HTR-8/SVneo (cell line): Measurements from ENCODE around the gene OR5B3.
"Not testable (repeated sequence)": the region's sequence is repeated elsewhere in the genome, so short reads cannot be mapped to it uniquely, and the experiment has no call there.

Experiments used
- DNase-seq: peaks from one replicate; pipeline ENCODE4 v3.0.0; 2011; ENCODE audit warnings: low spot score, mixed read lengths; ENCODE audit not compliant: insufficient read length
- FAIRE-seq: peaks from 2 replicates; lab custom pipeline; 2011; peaks lifted over from hg19 to GRCh38; lab: Jason Lieb, UNC

Gene OR5B3

DNA sequence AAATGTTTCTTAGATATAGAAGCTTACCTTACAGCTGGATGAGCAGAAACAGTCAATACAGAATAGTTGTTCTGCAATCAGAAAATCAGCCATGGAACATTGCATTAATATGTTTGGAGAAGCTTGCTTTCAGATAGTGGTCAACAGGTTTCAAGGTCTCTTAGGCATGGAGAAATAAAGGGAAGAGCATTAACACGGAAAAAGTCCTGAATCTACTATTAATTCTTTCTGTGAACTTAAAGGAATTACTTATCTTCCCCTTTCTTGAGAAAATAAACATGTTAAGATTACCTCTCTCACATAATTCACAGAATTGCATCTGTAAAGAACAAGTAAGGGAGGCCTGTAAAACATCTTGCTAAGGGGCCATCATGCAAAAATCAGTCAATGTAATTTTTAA is at the start of gene OR5B3:
TSS of gene OR5B3 (minus strand) at position 101 of the 400 bp plus-strand sequence. CDS start 3,465 bp downstream, outside the sequence.
- no peak for DNase-seq
- FAIRE-seq, result no peak

DNA sequence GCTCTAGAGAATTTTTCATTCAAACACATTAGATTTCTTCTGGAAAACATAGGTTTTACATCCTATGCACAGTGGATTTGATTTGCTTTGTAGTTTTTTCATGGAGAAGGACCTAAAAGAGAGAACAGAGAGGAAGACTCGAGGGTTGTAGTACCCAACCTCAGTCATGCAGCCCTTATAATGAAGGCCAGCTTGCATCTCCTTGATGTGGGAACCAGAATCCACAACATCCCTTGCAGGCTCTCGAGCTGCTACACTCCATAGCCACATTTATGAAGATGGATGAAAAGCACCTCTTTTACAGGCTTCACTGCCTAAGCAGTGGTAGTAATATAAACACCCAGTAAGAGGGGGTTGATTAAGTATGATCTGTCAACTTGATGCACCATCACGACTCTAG is 44.9 kb upstream of the OR5B3 start:
- DNase-seq (no peak), FAIRE-seq (no peak)

DNA sequence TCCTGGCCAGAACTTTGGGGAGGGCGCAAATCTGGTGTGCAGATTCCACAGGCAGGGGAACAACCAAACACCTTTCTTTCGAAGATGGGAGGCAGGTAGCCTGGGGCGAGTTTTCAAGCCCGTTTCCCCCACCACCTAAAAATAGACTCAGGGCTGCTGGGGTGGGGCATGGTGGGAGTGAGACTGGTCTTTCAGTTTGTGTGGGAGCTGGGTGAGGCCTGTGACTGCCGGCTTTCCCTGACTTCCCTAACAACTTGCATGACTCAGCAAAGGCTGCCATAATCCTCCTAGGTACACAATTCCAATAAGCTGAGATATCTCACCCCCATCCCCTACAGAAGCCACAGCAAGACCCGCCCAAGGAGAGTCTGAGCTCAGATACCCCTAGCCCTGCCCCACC is 39.6 kb upstream of the OR5B3 start:
- DNase-seq (no peak), FAIRE-seq (no peak)

DNA sequence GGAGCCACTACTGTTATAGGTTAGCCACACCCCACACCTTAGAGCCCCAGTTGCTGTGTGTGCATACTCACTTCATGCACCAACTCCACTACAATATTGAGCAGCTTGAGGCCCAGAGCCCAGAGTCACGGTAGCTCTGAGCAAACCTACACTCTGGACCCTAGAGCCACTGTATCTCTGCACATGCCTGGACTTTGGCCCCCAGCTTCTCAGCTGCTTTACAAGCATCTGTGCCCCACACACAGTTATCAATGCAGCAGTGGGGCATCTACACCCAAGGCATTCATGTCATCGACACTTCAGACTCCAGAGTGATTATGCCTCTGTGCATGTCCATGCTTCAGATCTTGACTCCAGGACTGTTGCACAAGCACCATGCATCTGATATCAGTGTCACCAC is 37.6 kb upstream of the OR5B3 start:
- FAIRE-seq, result peak; percentile 9

DNA sequence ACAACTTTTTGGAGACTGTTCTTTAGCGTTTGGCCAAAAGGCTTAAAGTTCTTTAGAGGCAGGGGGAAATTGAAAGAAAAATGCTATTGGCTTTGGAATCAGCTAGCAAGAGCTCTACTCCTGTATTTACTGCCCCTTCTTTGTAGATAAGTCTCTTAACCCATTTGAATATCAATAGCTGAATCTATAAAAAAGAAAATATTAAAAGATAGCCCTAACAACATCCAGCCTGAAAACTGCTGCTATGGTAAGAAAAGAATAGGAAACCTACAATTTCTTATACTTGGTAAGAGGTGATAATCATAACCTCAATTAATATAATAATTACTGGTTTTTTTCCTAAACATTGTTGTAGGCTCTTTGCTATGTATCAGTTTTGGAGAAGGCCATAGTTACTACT is 35.5 kb upstream of the OR5B3 start, which contains the start of gene OR5B12:
TSS of gene OR5B12 (minus strand) at position 101 of the 400 bp plus-strand sequence. CDS start 2,085 bp downstream, outside the sequence.
- FAIRE-seq, result no peak
- DNase-seq, result no peak

More for the DNA sequence above, 37.6 kb upstream of the OR5B3 start:
- no peak for DNase-seq

DNA sequence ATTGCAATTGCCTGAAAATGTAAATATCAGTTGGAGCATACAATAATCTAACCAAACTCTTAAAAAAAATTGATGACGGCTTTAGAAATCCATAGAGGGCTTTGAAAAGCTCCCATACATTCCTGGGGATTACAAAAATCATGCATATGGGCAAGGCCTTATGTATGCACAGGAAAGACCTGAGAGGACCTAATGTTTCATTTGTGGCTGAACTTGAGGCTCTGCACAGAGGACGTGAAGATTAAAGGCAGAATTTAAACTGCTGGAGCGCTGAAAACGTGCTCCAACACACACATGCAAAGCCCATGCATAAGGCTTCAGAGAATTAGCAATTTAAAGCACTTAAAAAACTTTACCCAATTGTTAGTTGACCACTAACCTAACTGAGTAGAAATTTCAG is 31.8 kb upstream of the OR5B3 start:
- FAIRE-seq (no peak), DNase-seq (no peak)

DNA sequence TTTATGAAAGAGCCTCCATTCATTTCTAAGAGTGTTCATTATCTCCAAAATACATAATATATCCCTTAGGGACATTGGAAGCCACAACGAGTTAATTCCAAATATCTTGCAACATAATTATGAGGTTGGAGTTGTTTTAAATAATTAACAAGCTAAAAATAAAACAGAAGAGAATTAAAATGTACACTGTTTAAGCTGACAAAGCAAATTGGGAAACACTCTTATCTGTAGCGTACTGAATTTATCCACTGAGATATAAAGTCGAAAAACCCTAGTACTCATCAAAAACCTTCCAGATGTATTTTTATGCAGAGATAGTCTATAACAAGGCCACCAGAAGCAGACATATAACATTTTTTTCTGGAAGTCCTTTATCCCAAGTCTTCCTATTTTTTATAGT is 27.5 kb upstream of the OR5B3 start:
- FAIRE-seq (no peak), DNase-seq (no peak)

DNA sequence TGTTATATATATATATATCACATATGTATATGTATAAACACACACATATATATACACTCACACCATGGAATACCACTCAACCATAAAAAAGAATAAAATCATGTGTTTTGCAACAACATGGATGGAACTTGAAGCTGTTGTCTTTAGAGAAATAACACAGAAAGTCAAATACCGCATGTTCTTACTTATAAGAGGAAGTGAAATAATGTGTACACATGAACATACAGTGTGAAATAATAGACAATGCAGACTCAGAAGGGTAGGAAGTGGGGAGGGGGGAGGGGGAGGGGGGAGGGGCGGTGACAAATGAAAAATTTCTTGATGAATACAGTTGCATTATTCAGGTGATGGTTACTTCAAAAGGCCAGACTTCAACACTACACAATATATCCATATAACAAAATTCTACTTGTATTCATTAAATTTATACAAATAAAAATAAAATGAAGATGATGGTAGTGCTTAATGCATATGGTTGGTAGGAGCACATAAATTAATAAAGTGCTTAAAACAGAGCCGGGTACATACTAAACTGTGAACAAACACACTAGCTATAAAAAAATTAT is 27.0 kb upstream of the OR5B3 start:
- FAIRE-seq, result no peak
- no peak for DNase-seq

DNA sequence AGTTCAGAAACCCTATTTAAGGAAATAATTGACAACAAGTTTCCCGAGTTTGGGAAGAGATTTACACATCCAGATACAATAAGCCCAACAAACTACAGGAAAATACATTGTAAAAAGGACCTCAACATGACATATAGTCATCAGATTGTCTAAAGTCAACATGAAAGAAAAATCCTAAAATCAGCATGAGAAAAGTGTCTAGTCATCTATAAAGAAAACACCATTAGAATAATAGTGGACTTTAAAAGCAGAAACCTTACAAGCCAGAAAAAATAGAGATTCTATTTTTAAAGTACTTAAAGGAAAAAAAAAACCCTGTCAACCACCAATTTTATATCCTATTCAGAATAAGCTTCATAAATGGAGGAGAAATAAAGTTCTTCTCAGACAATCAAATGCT is 22.6 kb upstream of the OR5B3 start:
- DNase-seq (no peak), FAIRE-seq (no peak)

DNA sequence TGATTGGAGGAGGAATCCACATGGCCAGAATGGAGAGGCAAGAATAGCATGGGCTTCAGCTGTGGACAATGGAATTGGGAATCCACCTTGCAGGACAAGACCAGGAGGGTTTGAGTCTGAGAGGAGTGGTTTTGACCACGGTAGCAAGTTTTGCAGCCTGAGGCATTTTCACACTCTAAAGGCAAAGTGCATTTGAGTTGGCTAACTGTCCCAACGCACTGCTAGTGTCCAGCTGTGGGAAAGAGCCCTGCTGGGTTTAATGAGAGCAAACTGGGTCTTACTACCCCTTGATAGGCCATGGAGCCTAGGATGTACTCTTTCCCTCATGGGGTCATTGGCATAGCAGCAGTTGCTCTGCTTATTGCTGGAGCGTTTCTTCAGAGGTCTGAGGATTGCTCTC is 21.3 kb upstream of the OR5B3 start, which contains the start of gene OR5B2:
TSS of gene OR5B2 (minus strand) at position 101 of the 400 bp plus-strand sequence. CDS start 4,860 bp downstream, outside the sequence.
- no peak for DNase-seq
- FAIRE-seq, result no peak

DNA sequence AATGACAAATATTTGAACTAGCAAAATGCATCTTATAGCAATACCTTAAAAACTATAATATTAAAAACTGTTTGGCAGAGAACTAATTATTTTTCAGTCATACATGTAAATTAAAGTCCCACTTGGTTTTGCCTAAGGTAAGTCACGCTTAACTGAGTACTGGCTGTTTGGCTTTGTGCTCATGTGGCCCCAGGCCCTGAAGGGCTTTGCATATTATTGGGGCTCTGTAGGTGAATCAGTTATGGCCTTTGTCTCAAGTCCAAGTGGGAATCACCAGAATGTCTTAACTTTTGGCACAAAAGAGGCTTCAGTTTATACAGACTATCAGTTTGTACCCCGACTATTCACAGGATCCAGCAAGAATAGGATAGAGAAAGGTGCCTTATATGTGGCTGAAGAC is 7.1 kb downstream of the OR5B3 start:
- DNase-seq, FAIRE-seq: not testable (repeated sequence)

DNA sequence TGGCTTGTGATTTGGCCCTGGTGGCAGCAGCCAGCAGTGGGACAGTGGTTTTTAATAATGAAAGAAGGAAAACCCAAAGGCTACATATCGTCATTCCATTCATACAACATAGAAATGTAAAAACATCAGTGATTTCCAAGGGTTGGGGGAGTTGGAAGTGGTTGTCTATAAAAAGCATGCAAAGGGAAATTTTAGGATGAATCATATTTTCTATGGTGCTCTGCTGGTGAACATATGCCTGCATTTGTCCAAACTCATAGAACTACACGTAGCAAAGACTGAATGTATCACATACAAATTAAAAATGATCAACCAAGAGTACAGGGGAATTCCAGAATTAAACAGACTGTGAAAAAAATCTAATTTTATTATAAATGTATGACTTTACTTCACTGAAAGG is 11.1 kb downstream of the OR5B3 start:
- DNase-seq (no peak), FAIRE-seq (no peak)

DNA sequence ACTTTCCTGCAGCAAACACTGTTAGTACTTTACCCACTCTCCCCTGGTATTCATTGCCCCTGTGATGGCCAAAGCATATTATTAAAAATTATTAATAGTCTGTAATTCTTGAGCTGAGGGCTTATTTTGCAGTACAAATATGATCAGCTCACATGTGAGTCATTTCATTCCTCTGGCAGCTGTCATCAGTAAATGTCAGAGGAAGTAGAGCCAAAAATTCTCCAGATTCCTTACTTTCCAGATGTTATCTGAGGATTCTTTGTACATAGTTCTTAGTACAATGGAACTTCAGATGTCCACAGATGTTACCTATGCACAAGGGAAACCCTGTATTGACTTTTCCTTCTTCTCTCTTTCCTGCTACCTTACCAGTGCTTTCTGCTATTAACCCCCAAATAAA is 12.5 kb downstream of the OR5B3 start:
- FAIRE-seq (no peak), DNase-seq (peak; percentile 61)

DNA sequence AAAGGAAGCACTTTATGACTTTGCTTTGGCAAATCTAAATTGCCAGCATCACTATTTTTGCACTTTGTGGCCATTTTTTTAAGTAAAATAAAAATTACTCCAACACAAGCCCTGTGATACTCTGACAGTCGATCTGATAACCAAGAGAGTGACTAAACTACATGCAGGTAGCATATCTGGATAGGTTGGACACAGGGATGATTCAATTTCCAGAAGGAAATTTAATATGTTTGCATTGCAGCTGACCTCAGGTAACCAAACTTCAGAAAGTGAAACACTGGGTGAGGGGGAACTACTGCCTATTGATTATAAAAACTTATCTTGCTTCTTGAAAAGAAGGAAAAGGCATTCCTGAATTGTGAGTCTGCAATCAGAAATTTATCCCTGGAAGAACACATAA is 13.9 kb downstream of the OR5B3 start:
- DNase-seq (no peak), FAIRE-seq (no peak)

DNA sequence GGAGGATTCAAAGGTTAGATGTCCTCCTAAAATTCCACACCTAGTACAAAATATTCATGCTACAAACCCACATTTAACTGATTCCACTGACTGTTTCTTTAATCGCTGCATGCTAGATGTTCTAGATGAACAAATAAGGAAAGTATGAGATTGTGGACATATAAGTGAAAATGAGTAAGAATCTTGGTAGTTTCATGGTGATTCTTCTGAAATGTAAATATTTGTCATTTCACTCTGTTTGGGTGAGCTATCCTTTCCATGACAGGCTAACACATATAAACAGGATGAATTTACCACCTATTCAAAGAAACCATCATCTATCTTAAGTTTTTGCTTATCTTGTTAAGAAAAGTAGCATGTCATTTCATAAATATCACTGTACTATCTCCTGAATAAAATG is 14.8 kb downstream of the OR5B3 start:
- DNase-seq, result no peak

DNA sequence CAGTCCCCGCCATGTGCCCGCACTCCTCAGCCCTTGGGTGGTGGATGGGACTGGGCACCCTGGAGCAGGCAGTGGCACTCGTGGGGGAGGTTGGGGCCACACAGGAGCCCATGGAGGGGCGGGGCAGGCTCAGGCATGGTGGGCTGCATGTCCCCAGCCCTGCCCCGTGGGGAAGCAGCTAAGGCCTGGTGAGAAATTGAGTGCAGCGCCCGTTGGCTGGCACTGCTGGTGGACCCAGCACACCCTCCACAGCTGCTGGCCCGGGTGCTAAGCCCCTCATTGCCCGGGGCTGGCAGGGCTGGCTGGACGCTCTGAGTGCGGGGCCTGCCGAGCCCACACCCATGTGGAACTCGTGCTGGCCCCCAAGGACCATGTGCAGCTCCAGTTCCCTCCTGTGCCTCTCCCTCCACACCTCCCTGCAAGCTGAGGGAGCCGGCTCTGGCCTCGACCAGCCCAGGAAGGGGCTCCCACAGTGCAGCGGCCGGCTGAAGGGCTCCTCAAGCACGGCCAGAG is 16.1 kb downstream of the OR5B3 start:
- no peak for FAIRE-seq
- no peak for DNase-seq

More for the DNA sequence above, 14.8 kb downstream of the OR5B3 start:
- no peak for FAIRE-seq

DNA sequence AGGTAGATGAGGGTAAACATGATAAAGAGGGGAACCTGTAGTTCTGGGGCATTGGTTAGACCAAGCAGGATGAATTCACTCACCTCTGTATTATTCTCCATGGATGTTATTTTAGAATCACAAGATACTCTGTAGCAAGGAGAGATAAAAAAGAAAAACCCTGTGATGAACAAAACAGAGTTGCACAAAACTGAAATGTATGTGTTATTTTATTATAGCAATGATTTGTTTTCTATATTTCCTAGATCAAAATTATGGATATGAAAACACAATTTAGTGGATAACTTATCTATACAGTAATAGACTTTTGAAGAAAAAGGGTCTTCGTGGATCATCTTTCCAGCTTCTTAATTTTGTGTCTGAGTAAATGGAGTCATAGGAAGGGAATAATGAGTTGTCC is 47.7 kb downstream of the OR5B3 start, which contains the start of gene OR5B17:
TSS of gene OR5B17 (minus strand) at position 101 of the 400 bp plus-strand sequence. CDS start at position 101, 0 bp downstream.
- no peak for FAIRE-seq

DNA sequence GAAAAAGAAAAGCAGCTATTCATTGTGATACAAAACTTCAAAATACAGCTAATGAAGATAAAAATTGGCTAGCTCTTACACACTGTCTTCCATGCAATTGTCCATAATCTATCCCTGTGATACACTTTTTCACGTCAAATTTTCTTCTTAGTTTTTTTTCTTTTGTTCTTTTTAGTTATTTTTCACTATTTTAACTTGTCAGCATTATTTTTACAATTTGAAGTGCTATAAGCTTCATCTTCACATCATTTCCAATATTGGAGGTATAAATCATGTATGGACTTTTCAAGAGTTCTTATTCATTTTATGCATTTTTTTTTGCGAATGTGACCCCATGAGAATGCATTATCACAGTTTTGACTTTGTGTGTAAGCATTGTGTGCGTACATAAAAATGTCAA is 51.9 kb downstream of the OR5B3 start:
- DNase-seq (no peak), FAIRE-seq (no peak)

More for the DNA sequence above, 47.7 kb downstream of the OR5B3 start, which contains the start of gene OR5B17:
- DNase-seq, result no peak
